Stimulated activated CD4-positive, alpha-beta T cell treated with anti-CD3 and anti-CD28 coated beads, Interleukin-2, amount 100 ng/mL, for 48 hours (primary cell): ENCODE measurements around the gene TPCN1.

Source experiments
- DNase-seq, 2 donors: peaks; one replicate each; pipeline ENCODE4 v3.0.0-alpha.2; 2020

Gene TPCN1

GRCh38 chr12:113242560-113242959, 21.3 kb downstream of the TPCN1 start:
- DNase-seq: no peak

GRCh38 chr12:113244047-113244460, 22.8 kb downstream of the TPCN1 start:
- no peak for DNase-seq

GRCh38 chr12:113244478-113244958, 23.3 kb downstream of the TPCN1 start:
- no peak for DNase-seq

DNA sequence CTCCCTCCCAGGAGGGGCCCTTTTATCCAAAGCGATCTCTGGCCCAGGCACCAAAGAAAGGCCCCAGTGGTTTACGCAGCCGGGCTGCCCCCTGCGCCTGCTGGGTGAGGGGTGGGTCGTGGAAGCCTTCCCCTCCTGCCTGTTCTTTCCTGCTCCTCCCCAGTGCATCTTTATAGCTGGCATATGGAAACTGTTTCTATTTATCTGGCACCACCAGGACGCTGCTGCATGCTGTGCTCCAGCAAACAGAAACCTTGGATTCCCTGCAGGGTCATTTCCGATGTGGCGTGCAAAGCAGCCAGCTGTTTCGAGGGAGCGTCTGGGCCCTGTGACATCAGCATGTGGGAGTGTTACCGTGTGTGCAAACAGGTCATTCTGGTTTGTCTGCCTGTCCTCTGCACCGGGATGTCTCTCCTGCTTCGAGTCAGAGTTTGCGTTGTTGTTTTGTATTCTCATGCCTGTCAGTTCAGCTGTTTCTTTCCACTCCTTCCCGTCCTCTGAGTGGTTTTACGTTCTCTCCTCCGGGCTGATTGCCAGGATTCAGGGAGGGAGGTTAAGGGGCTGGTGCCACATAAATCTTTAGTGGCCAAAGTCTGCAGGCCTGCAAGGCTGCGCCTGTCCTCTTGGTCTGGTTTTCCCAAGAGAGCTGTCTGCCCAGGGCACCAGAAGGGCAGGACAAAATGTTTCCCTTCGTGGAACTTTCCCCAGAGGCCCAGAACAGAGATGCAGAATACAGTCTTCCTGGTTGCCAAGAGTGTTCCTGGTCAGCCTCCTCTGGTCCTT, 24.6 kb downstream of the TPCN1 start:
- no peak for DNase-seq

DNA sequence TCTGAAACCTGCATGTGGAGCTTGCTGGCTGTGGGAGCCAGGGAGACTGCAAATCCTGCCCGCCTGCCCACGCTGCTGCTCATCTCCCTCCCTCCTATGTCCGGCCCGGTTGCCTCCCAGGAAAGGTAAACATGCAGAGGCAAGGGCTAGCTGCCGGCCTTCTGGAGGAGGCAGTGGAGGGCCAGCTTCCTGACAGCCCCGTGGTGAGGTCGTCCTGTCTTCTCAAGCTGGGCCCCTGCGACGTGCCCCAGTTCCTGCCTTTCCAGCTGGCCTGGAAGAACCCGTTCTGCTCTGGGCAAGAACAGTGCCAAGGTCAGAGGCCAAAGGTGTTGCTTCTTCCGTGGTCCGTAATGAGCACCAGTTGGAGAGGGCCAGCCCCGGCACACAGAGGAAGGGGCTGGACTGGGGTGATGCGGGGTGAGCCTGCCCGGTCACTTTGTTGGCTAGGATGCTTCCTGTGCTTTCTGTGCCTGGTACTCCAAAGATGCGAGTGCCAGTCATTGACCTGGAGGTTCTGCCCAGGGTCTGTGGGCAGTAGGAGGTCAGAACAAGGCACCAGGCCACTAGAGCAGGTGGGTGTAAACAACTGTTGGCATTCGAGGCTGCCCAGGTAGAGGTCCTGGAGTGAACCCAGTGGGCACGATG, 25.3 kb downstream of the TPCN1 start:
- DNase-seq: no peak

DNA sequence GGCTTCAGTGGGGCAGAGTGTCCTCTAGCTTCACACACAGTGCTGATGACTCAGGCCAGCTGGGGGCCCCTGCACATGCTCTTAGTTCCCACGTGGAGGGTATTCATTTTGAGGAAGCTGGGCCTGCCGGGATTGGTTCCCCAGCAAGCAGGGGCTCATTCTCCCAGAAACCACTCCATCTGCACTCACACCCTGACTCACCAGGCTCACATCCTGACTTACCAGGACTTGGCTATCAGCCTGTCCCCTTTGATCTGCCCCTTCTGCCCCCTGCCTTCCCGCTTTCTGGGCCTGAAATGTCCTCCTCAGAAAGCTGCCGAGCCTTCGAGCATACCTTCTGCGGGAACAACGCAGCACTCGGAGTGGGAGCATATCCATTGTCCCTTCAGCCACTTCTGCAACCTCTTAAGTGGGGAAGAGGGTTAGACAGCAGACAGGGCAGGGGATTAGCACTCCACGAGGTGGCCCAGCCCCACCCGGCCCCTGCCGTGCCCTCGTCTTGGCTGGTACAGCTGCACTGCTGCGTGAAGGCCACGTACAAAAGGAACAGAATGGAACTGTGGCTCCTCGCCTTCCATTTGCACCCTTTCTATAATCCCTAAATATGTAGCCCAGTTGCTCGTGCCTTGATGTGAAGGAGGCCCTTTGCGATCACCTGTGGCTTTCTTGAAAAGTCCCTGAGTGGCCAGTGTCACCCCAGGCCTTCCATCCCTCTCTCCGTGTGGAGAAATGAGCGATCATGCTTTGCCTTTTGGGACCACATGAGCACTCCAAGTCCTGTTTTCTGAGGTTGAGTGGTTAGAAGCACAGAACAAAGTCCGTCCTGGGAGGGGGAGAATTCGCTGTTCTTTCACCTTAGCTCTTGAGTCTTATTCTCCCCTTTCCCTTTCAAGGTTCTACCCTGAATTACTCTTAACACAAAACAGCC, 26.1 kb downstream of the TPCN1 start:
- no peak for DNase-seq

GRCh38 chr12:113248051-113248825, 27.0 kb downstream of the TPCN1 start:
- DNase-seq: no peak

GRCh38 chr12:113248842-113249435, 27.7 kb downstream of the TPCN1 start:
- DNase-seq: no peak

- no peak for DNase-seq
Observed at GRCh38 chr12:113249546-113249945, 28.3 kb downstream of the TPCN1 start.

- DNase-seq: no peak
Observed at GRCh38 chr12:113250045-113250444, 28.8 kb downstream of the TPCN1 start.

DNA sequence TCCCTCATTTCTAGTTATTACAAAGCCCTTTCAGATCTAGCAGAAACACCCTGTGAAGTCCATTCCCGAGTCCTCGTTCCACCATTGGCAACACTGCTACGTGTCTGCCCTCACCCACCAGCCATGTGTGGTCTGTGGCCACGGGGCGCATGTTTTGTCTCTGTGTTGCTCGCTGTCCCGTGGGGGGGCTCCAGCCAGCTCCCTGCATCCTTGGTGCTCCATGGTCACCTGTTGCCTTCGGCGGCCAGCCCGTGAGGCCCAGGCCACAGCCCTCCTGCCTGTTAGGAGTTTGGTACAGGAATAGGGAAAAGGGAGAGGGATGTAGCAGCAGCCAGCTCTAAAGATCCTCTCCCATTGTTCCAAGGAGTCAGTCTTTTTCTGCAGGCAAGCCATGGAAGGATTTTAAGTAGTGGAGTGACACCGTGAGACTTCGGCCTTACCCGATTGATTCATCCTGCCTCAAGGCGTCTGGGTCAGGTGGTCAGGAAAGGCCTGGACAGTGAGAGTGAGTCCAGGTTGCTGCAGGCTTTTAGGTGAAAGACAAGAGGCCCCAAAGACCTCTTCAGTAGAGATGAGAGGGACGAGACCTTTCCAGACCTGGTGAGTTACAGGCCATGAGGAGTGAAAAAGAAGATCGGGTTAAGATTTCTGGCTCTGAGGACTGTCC, 30.3 kb downstream of the TPCN1 start:
- no peak for DNase-seq

DNA sequence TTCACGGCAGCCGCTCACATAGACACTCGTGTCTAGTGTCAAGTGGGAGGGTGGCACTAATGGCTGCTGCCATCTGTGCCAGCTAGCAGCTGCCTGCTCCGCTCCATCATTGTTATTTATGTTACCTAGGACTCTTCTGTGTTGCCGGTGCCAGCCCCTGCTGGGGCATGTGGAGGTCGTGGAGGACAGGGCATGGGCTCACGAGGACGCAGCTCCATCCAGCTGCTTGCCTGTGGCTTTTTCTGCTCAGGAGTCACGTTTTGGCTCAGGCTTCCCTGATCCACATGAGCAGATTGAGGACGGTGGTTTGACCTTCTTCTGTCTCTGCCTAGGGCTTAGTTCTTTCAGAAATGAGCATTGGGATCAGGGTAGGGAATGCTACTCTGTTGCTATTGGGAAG, 31.2 kb downstream of the TPCN1 start:
- no peak for DNase-seq

GRCh38 chr12:113253532-113254285, 32.4 kb downstream of the TPCN1 start:
- no peak for DNase-seq

- no peak for DNase-seq
Observed at GRCh38 chr12:113254298-113254697, 33.0 kb downstream of the TPCN1 start.

GRCh38 chr12:113257564-113257963, 36.3 kb downstream of the TPCN1 start:
- DNase-seq: no peak

DNA sequence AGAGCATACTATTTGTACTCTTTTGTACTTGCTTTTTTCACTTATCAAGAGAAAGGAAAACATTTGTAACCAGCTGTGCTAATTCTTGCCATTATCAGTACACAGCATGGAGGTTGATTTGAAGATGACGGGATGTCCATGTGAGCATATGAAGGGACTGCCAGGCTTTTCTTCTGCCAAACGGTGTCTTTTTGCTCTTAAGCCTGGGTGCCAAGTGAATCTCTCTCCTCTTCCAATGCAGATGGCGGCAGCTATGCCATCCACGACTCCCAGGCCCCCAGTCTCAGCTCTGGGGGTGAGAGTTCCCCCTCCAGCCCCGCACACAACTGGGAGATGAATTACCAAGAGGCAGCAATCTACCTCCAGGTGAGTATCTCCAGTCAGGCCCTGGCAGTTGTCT, 38.9 kb downstream of the TPCN1 start:
- no peak for DNase-seq

- DNase-seq: no peak
Observed at GRCh38 chr12:113260636-113261300, 39.5 kb downstream of the TPCN1 start.

GRCh38 chr12:113261847-113262470, 40.7 kb downstream of the TPCN1 start:
- DNase-seq: peak; percentile 19 to 23

- no peak for DNase-seq
Observed at GRCh38 chr12:113262710-113263109, 41.4 kb downstream of the TPCN1 start.
